HepG2 (cell line): ENCODE results near the gene DCAKD. TPM values are rescaled to one million over a fixed set of nuclear protein-coding genes. Genes with fewer than 3 reads are reported as not detected.
A peak's percentile ranks its signal among the peaks of the same experiment; 100 is the strongest.

Experiments used
- AGO1 ChIP-seq: fragments of 200-400 bp; formaldehyde crosslinking; IDR thresholded peaks from 2 replicates; pipeline ENCODE4 v1.6.1; 2017; ENCODE audit warnings: mild to moderate bottlenecking, low read depth, low read length, moderate library complexity; ENCODE audit not compliant: poor library complexity, severe bottlenecking
- ARNT ChIP-seq: fragments of 450-650 bp; IDR thresholded peaks from 2 replicates; pipeline ENCODE4 v1.6.1; 2017
- ATAD3A ChIP-seq: sonication (generic); formaldehyde crosslinking; IDR thresholded peaks from 2 replicates; pipeline ENCODE4 v1.4.0; 2020; ENCODE audit warnings: missing genetic modification reagents
- CHD2 ChIP-seq: IDR thresholded peaks from 2 replicates; pipeline ENCODE4 v1.6.1; 2011; ENCODE audit warnings: low read depth, low read length, improper control_type of control experiment
- HNF4A ChIP-seq: sonication (generic); formaldehyde crosslinking; IDR thresholded peaks from 2 replicates; pipeline ENCODE4 v1.4.0; 2020; ENCODE audit warnings: missing genetic modification reagents
- HNRNPH1 ChIP-seq: fragments of 200-400 bp; formaldehyde crosslinking; optimal IDR thresholded peaks from 2 replicates; pipeline ENCODE3; 2017; ENCODE audit warnings: mild to moderate bottlenecking, low read depth, low read length
- KLF12 ChIP-seq: sonication (generic); formaldehyde crosslinking; IDR thresholded peaks from 2 replicates; pipeline ENCODE4 v1.4.0; 2020; ENCODE audit warnings: missing genetic modification reagents, borderline replicate concordance
- MYNN ChIP-seq: sonication (generic); formaldehyde crosslinking; IDR thresholded peaks from 2 replicates; pipeline ENCODE4 v1.4.0; 2020; ENCODE audit warnings: mild to moderate bottlenecking, low read depth, missing genetic modification reagents
- NCOA5 ChIP-seq: sonication (generic); formaldehyde crosslinking; IDR thresholded peaks from 2 replicates; pipeline ENCODE4 v1.4.0; 2020; ENCODE audit warnings: missing genetic modification reagents
- NR3C1 ChIP-seq: sonication (generic); formaldehyde crosslinking; IDR thresholded peaks from 2 replicates; pipeline ENCODE4 v1.4.0; 2020; ENCODE audit warnings: missing genetic modification reagents
- PHF5A ChIP-seq: IDR thresholded peaks from one replicate; pipeline ENCODE4 v1.6.1; 2018; ENCODE audit warnings: low read depth, missing genetic modification reagents; ENCODE audit not compliant: unreplicated experiment
- RFXANK ChIP-seq: IDR thresholded peaks from 2 replicates; pipeline ENCODE4 v1.6.1; 2016
- RNF219 ChIP-seq: sonication (generic); formaldehyde crosslinking; IDR thresholded peaks from 2 replicates; pipeline ENCODE4 v1.5.0; 2020; ENCODE audit warnings: mild to moderate bottlenecking, missing genetic modification reagents
- SNAI1 ChIP-seq: sonication (generic); formaldehyde crosslinking; IDR thresholded peaks from 2 replicates; pipeline ENCODE4 v1.5.0; 2020; ENCODE audit warnings: mild to moderate bottlenecking, missing genetic modification reagents, borderline replicate concordance
- SNRNP70 ChIP-seq: fragments of 200-400 bp; formaldehyde crosslinking; IDR thresholded peaks from 2 replicates; pipeline ENCODE4 v1.6.1; 2017; ENCODE audit warnings: mild to moderate bottlenecking, low read depth, low read length, moderate library complexity
- SYNCRIP ChIP-seq: fragments of 200-400 bp; formaldehyde crosslinking; IDR thresholded peaks from 2 replicates; pipeline ENCODE4 v1.6.1; 2018; ENCODE audit warnings: mild to moderate bottlenecking, low read depth, low read length; ENCODE audit not compliant: insufficient read depth
- ZBTB42 ChIP-seq: sonication (generic); formaldehyde crosslinking; IDR thresholded peaks from 2 replicates; pipeline ENCODE4 v1.5.0; 2020; ENCODE audit warnings: mild to moderate bottlenecking, missing genetic modification reagents
- ZC3H13 ChIP-seq: sonication (generic); formaldehyde crosslinking; IDR thresholded peaks from 2 replicates; pipeline ENCODE4 v1.8.1; 2023; ENCODE audit warnings: mild to moderate bottlenecking, missing genetic modification reagents, moderate library complexity
- ZEB1 ChIP-seq: IDR thresholded peaks from 2 replicates; pipeline ENCODE4 v1.6.1; 2012; ENCODE audit warnings: mild to moderate bottlenecking, low read depth, inconsistent platforms; ENCODE audit not compliant: insufficient replicate concordance
- ZFYVE20 ChIP-seq: sonication (generic); formaldehyde crosslinking; IDR thresholded peaks from 2 replicates; pipeline ENCODE4 v1.8.0; 2023; ENCODE audit warnings: low read depth, mild to moderate bottlenecking, moderate library complexity, missing genetic modification reagents, borderline replicate concordance
- ZIK1 ChIP-seq: sonication (generic); formaldehyde crosslinking; IDR thresholded peaks from 2 replicates; pipeline ENCODE4 v1.5.0; 2020; ENCODE audit warnings: mild to moderate bottlenecking, low read depth, missing genetic modification reagents, borderline replicate concordance
- ZNF274 ChIP-seq: sonication (generic); formaldehyde crosslinking; IDR thresholded peaks from 2 replicates; pipeline ENCODE4 v1.5.1; 2020; ENCODE audit warnings: mild to moderate bottlenecking, missing genetic modification reagents
- ZNF33B ChIP-seq: sonication (generic); formaldehyde crosslinking; IDR thresholded peaks from 2 replicates; pipeline ENCODE4 v1.5.1; 2020; ENCODE audit warnings: mild to moderate bottlenecking, missing genetic modification reagents
- ZNF775 ChIP-seq: sonication (generic); formaldehyde crosslinking; IDR thresholded peaks from 2 replicates; pipeline ENCODE4 v1.4.0; 2020; ENCODE audit warnings: missing genetic modification reagents, mild to moderate bottlenecking, moderate library complexity, borderline replicate concordance
- ZNF850 ChIP-seq: sonication (generic); formaldehyde crosslinking; conservative IDR thresholded peaks from 2 replicates; pipeline ENCODE4 v1.9.0; 2021; ENCODE audit warnings: mild to moderate bottlenecking, missing genetic modification reagents
- ZSCAN12 ChIP-seq: sonication (generic); formaldehyde crosslinking; IDR thresholded peaks from 2 replicates; pipeline ENCODE4 v1.9.0; 2021; ENCODE audit warnings: mild to moderate bottlenecking, missing genetic modification reagents
- polyA plus RNA-seq, 8 experiments: library from polyadenylated mRNA; depleted of rRNA in 3 of 8; stranded (reverse) in 7 of 8; unstranded in 1 of 8; fragments of >200 nt; fragmentation: Illumina TruSeq in 4 of 8; extraction: Trizol in 4 of 8; gene quantifications; 2 replicates each; pipeline versions ENCODE4 v1.2.1 to v1.2.3, GENCODE V29; 2011 to 2016; ENCODE audit warnings: low read depth in 4 of 8, missing spikeins in 1 of 8, mixed read lengths in 1 of 8; ENCODE audit not compliant: insufficient read depth in 1 of 8
- total RNA-seq, 5 experiments: library from RNA; depleted of rRNA; stranded (reverse); fragments of >200 nt; fragmentation: Illumina TruSeq; extraction: Trizol; gene quantifications; 2 replicates each; pipeline ENCODE4 v1.2.3, GENCODE V29; 2016; ENCODE audit warnings: low read depth in 1 of 5
- TF ChIP-seq, protein P1 (sequence below): sonication (generic); IDR thresholded peaks from 2 replicates; pipeline ENCODE4 v1.6.1; 2016; ENCODE audit warnings: low read depth, borderline replicate concordance
- TF ChIP-seq, protein P2 (sequence below): sonication (generic); formaldehyde crosslinking; conservative IDR thresholded peaks from 2 replicates; pipeline ENCODE4 v1.4.0; 2020; ENCODE audit warnings: missing genetic modification reagents
- TF ChIP-seq, protein P3 (sequence below): sonication (generic); formaldehyde crosslinking; IDR thresholded peaks from 2 replicates; pipeline ENCODE4 v1.5.1; 2020; ENCODE audit warnings: missing genetic modification reagents, mild to moderate bottlenecking, borderline replicate concordance

Gene DCAKD
- total and polyA plus RNA-seq, 2 of the 13 experiments (the other 11 are each of a cell fraction or from before 2014, with no cell fraction given): 25.9 to 29.2 TPM

DNA sequence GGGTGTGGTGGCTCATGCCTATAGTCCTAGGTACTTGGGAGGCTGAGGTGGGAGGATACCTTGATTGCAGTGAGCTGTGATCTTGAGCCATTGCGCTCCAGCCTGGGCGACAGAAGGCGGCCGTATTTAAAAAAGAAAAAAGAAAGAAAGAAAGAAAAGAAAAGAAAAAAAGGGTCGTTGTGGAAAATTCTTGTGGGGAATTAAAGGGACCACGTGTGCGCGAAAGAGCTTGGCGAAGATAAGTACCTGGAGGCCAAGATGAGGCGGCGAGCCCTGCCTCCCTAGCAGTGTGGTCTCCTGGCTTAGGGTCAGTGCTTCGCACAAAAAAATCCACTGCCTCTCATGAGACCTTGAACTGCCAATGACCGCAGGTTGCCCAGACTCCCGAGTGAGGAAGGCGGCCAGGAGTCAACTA, 9.0 kb upstream of the DCAKD start (continued):
- TF ChIP-seq ARNT: no peak
- TF ChIP-seq, protein P1, sequence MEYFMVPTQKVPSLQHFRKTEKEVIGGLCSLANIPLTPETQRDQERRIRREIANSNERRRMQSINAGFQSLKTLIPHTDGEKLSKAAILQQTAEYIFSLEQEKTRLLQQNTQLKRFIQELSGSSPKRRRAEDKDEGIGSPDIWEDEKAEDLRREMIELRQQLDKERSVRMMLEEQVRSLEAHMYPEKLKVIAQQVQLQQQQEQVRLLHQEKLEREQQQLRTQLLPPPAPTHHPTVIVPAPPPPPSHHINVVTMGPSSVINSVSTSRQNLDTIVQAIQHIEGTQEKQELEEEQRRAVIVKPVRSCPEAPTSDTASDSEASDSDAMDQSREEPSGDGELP: no peak
- no peak for TF ChIP-seq HNRNPH1
- no peak for TF ChIP-seq RNF219 (CRISPR knock-in tag)
- no peak for TF ChIP-seq AGO1
- no peak for TF ChIP-seq RFXANK
- TF ChIP-seq ZNF33B (CRISPR knock-in tag): no peak
- no peak for TF ChIP-seq NCOA5 (CRISPR knock-in tag)
- TF ChIP-seq ZEB1: peak; percentile 47
- TF ChIP-seq ZNF775 (CRISPR knock-in tag): no peak
- no peak for TF ChIP-seq SNRNP70
- no peak for TF ChIP-seq NR3C1 (CRISPR knock-in tag)
- TF ChIP-seq ZC3H13 (CRISPR knock-in tag): no peak
- no peak for TF ChIP-seq ATAD3A
- no peak for TF ChIP-seq ZIK1
- no peak for TF ChIP-seq HNF4A
- peak; percentile 25; the same call in 1 of the 2 replicates for TF ChIP-seq ZBTB42 (CRISPR knock-in tag)
- no peak for TF ChIP-seq CHD2
- no peak for TF ChIP-seq ZSCAN12 (CRISPR knock-in tag)
- no peak for TF ChIP-seq ZNF850 (CRISPR knock-in tag)
- 0 out of 2 replicates have a peak, but pooled peaks have one; percentile 74 for TF ChIP-seq KLF12 (CRISPR knock-in tag)
- TF ChIP-seq, protein P2, sequence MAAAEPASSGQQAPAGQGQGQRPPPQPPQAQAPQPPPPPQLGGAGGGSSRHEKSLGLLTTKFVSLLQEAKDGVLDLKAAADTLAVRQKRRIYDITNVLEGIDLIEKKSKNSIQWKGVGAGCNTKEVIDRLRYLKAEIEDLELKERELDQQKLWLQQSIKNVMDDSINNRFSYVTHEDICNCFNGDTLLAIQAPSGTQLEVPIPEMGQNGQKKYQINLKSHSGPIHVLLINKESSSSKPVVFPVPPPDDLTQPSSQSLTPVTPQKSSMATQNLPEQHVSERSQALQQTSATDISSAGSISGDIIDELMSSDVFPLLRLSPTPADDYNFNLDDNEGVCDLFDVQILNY: no peak
- TF ChIP-seq, protein P3, sequence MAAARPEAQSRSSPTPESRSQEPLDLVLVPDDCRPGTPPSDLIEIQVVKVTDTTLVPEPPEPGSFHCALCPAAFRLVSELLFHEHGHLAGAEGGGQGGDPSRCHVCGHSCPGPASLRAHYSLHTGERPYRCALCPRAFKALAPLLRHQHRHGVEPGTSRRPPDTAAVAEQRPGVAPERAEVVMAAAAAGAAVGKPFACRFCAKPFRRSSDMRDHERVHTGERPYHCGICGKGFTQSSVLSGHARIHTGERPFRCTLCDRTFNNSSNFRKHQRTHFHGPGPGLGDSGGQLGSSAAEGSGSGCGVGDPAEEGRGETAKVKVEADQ (CRISPR knock-in tag): no peak
- TF ChIP-seq SNAI1: 0 out of 2 replicates have a peak, but pooled peaks have one; percentile 2
- no peak for TF ChIP-seq ZNF274
- TF ChIP-seq ZFYVE20: no peak
- no peak for TF ChIP-seq PHF5A
- no peak for TF ChIP-seq SYNCRIP
- no peak for TF ChIP-seq MYNN (CRISPR knock-in tag)
